Endothelial cell of umbilical vein (primary cell): Measurements from ENCODE around the gene EGFL6. TPM values are rescaled to one million over a fixed set of nuclear protein-coding genes. Genes with fewer than 3 reads are reported as not detected.

Experiments used
- BruUV-seq: library from RNA; stranded (reverse); fragments of 400-500 nt; replicated peaks from 2 replicates; lab custom pipeline; 2021; lab: Mats Ljungman, UMichigan
- CTCF ChIA-PET: fragments of 300-600, 350-600 bp; sonication (Branson Sonifier 250); formaldehyde crosslinking; loops from one replicate; lab custom pipeline; 2021; ENCODE audit warnings: antibody characterized with exemption, inconsistent platforms; lab: Charles Lee
- POLR2A ChIA-PET: fragments of 300-600, 350-600 bp; sonication (Branson Sonifier 250); formaldehyde crosslinking; loops from one replicate; lab custom pipeline; 2021; ENCODE audit warnings: antibody characterized with exemption, inconsistent platforms; lab: Charles Lee
- DNase-seq: peaks from one replicate; pipeline ENCODE4 v3.0.0-alpha.2; 2011; ENCODE audit warnings: low read depth, low spot score
- FAIRE-seq: peaks from 2 replicates; lab custom pipeline; 2011; peaks lifted over from hg19 to GRCh38; lab: Jason Lieb, UNC
- H2AFZ ChIP-seq: 2 replicates; pipeline ENCODE4 v1.6.0; 2012; ENCODE audit warnings: low read depth, low read length, control low read depth, inconsistent platforms
- H3K27ac ChIP-seq: 2 replicates; pipeline ENCODE4 v1.5.1; 2011; ENCODE audit warnings: low read depth, mild to moderate bottlenecking, control low read depth, low read length, moderate library complexity; ENCODE audit not compliant: insufficient read depth
- H3K27me3 ChIP-seq, 2 experiments: 2 replicates each; pipeline versions ENCODE4 v1.6.0 to v1.6.1; 2011; ENCODE audit warnings: low read length in 2 of 2, mixed read lengths in 1 of 2; ENCODE audit not compliant: control insufficient read depth in 2 of 2, insufficient read depth in 2 of 2
- H3K36me3 ChIP-seq, 2 experiments: 2 replicates in 1 of 2; 3 replicates in 1 of 2; pipeline ENCODE4 v1.5.1; 2011; ENCODE audit warnings: low read length in 2 of 2, mild to moderate bottlenecking in 1 of 2, moderate library complexity in 1 of 2; ENCODE audit not compliant: control insufficient read depth in 2 of 2, insufficient read depth in 2 of 2; ENCODE audit errors: extremely low read depth in 1 of 2
- H3K4me1 ChIP-seq: 3 replicates; pipeline ENCODE4 v1.5.1; 2011; ENCODE audit warnings: mild to moderate bottlenecking, low read length; ENCODE audit not compliant: control insufficient read depth, insufficient read depth; ENCODE audit errors: extremely low read depth
- H3K4me2 ChIP-seq: 2 replicates; pipeline ENCODE4 v1.6.1; 2011; ENCODE audit warnings: low read length, control low read depth, mixed read lengths; ENCODE audit not compliant: insufficient read depth
- H3K4me3 ChIP-seq, 3 experiments: fragments of 200-600 bp in 1 of 3; sonication (generic), shearing (Covaris generic) in 1 of 3; replicated peaks in 1 of 3; 2 replicates each; pipeline ENCODE4 v1.5.1; 2011 to 2016; ENCODE audit warnings: control low read depth in 3 of 3, low read length in 3 of 3, mild to moderate bottlenecking in 2 of 3, inconsistent platforms in 1 of 3, low read depth in 1 of 3, moderate library complexity in 1 of 3; ENCODE audit not compliant: insufficient read depth in 1 of 3
- H3K79me2 ChIP-seq: 2 replicates; pipeline ENCODE4 v1.6.0; 2012; ENCODE audit warnings: low read length, inconsistent platforms; ENCODE audit not compliant: control insufficient read depth, insufficient read depth
- H3K9ac ChIP-seq: replicated peaks from 2 replicates; pipeline ENCODE3; 2011; ENCODE audit warnings: low read length, control low read depth; ENCODE audit not compliant: insufficient read depth; ENCODE audit errors: extremely low read depth
- H3K9me1 ChIP-seq: replicated peaks from 3 replicates; pipeline ENCODE4 v1.6.0; 2011; ENCODE audit warnings: mild to moderate bottlenecking, low read length; ENCODE audit not compliant: control insufficient read depth, insufficient read depth; ENCODE audit errors: extremely low read depth
- H3K9me3 ChIP-seq: replicated peaks from 2 replicates; pipeline ENCODE4 v1.5.1; 2012; ENCODE audit warnings: low read length, inconsistent platforms; ENCODE audit not compliant: control insufficient read depth, insufficient read depth
- H4K20me1 ChIP-seq: replicated peaks from 2 replicates; pipeline ENCODE3; 2011; ENCODE audit warnings: mild to moderate bottlenecking, low read length; ENCODE audit not compliant: control insufficient read depth, insufficient read depth; ENCODE audit errors: extremely low read depth
- CTCF ChIP-seq, 2 donors: IDR thresholded peaks; 1 replicate in 1 of 2; 2 replicates in 1 of 2; pipeline ENCODE4 v1.5.1; 2011; ENCODE audit warnings: low read length in 2 of 2, mild to moderate bottlenecking in 2 of 2, moderate library complexity in 2 of 2, control low read depth in 1 of 2, inconsistent platforms in 1 of 2, low read depth in 1 of 2; ENCODE audit not compliant: insufficient read depth in 1 of 2; ENCODE audit errors: extremely low read depth in 1 of 2
- EZH2 ChIP-seq: IDR thresholded peaks from 2 replicates; pipeline ENCODE4 v1.6.1; 2012; ENCODE audit warnings: borderline replicate concordance, low read depth, mild to moderate bottlenecking, moderate library complexity, low read length, inconsistent platforms; ENCODE audit not compliant: severe bottlenecking
- FOS ChIP-seq: IDR thresholded peaks from 2 replicates; pipeline ENCODE4 v1.6.1; 2011; ENCODE audit warnings: mild to moderate bottlenecking, low read length, moderate library complexity, borderline replicate concordance; ENCODE audit not compliant: insufficient read depth
- GATA2 ChIP-seq: IDR thresholded peaks from 2 replicates; pipeline ENCODE4 v1.7.0; 2011; ENCODE audit warnings: low read depth, mild to moderate bottlenecking, moderate library complexity, mixed read lengths, low read length; ENCODE audit not compliant: insufficient read length, insufficient read depth
- JUN ChIP-seq: IDR thresholded peaks from 2 replicates; pipeline ENCODE4 v1.6.1; 2011; ENCODE audit warnings: borderline replicate concordance, low read depth; ENCODE audit not compliant: insufficient read length, insufficient read depth
- MAX ChIP-seq: IDR thresholded peaks from 2 replicates; pipeline ENCODE4 v1.6.1; 2011; ENCODE audit not compliant: insufficient read depth, insufficient read length
- MYC ChIP-seq: IDR thresholded peaks from one replicate; pipeline ENCODE4 v1.6.1; 2011; ENCODE audit warnings: mild to moderate bottlenecking, low read depth, low read length
- POLR2A ChIP-seq: IDR thresholded peaks from 2 replicates; pipeline ENCODE4 v1.6.1; 2012; ENCODE audit warnings: low read depth, mild to moderate bottlenecking, control low read depth, low read length
- POLR2AphosphoS5 ChIP-seq: IDR thresholded peaks from 2 replicates; pipeline ENCODE4 v1.6.1; 2012; ENCODE audit warnings: low read depth, mild to moderate bottlenecking, control low read depth, low read length, moderate library complexity; ENCODE audit not compliant: insufficient read depth
- dilution Hi-C: fragments of 300-500 bp; cut with MboI; formaldehyde crosslinking; loops from one replicate; pipeline ENCODE4 v1.15.0; 2019; ENCODE audit warnings: low sequenced_read_pairs; ENCODE audit not compliant: extremely low pct_ligation_motif_present
- intact Hi-C: fragments of 100-400 bp; cut with micrococcal nuclease; formaldehyde crosslinking; loops from one replicate; pipeline ENCODE4 v1.10.0; 2022
- polyA plus RNA-seq, 4 experiments: library from polyadenylated mRNA; depleted of rRNA in 3 of 4; stranded (reverse) in 3 of 4; unstranded in 1 of 4; fragments of >200 nt; gene quantifications; 2 replicates each; pipeline versions ENCODE4 v1.2.1 to v1.2.3, GENCODE V29; 2011 to 2012; ENCODE audit warnings: missing spikeins in 1 of 4
- total RNA-seq: library from RNA; stranded (reverse); gene quantifications from 2 replicates; pipeline ENCODE4 v1.2.3, GENCODE V29; 2021

The EGFL6 gene
- total and polyA plus RNA-seq, 2 donors (not counting 3 experiments of a cell fraction or from before 2014, with no cell fraction given), result not detected

GRCh38 chrX:13655674-13656073 is 86.3 kb downstream of the EGFL6 start:
- Histone ChIP-seq H3K4me3 (no peak overlapping the region), H3K27me3 (no peaks in the 10 kb centered on the region), H3K79me2 (no peaks in the 10 kb centered on the region), H3K27ac (no peak overlapping the region), H2AFZ (no peak overlapping the region), H3K9me1 (no peaks in the 10 kb centered on the region), H3K9me3 (no peaks in the 10 kb centered on the region), H3K9ac (no peak overlapping the region), H4K20me1 (no peaks in the 10 kb centered on the region), H3K4me1 (peaks cover 6% of the 10 kb centered on the region), H3K4me2 (no peak overlapping the region), H3K36me3 (no peaks in the 10 kb centered on the region)
- intact Hi-C loops, result no loop called here
- FAIRE-seq, result no peak
- ChIA-PET POLR2A (no interaction called here), CTCF (no interaction called here)
- dilution Hi-C loops, result no loop called here
- no TSS peak for BruUV-seq
- no peak for DNase-seq
- TF ChIP-seq POLR2AphosphoS5, result no peak
- no peak for TF ChIP-seq CTCF (IDR thresholded peaks at IDR 0.05; ENCODE audit: extremely low read depth in 1 of 2, insufficient read depth in 1 of 2, low read depth in 1 of 2, low read length in 2 of 2)
- TF ChIP-seq EZH2, result no peak
- TF ChIP-seq MYC, result no peak
- TF ChIP-seq MAX, result no peak
- no peak for TF ChIP-seq GATA2
- no peak for TF ChIP-seq FOS
- TF ChIP-seq POLR2A, result no peak
- no peak for TF ChIP-seq JUN
